Peyer's patch (tissue), 4 donors: ENCODE measurements around the gene FOXC2.

ENCODE experiments used
- POLR2A ChIP-seq, 2 donors: fragments of 450-650 bp; IDR thresholded peaks; one replicate each; pipeline ENCODE4 v1.5.1; 2017; ENCODE audit warnings: antibody characterized with exemption in 2 of 2, mild to moderate bottlenecking in 2 of 2, moderate library complexity in 2 of 2
- TF ChIP-seq, protein P1 (sequence below), 6 experiments: fragments of 450-650 bp in 4 of 6; fragments of 200-600 bp in 2 of 6; sonication (generic) in 1 of 6; IDR thresholded peaks; one replicate each; pipeline ENCODE4 v1.5.1; 2017 to 2019; ENCODE audit warnings: antibody characterized with exemption in 6 of 6, mild to moderate bottlenecking in 3 of 6, moderate library complexity in 1 of 6

GRCh38 chr16:86578611-86579267 is 12.1 kb downstream of the FOXC2 start:
- TF ChIP-seq, protein P1, sequence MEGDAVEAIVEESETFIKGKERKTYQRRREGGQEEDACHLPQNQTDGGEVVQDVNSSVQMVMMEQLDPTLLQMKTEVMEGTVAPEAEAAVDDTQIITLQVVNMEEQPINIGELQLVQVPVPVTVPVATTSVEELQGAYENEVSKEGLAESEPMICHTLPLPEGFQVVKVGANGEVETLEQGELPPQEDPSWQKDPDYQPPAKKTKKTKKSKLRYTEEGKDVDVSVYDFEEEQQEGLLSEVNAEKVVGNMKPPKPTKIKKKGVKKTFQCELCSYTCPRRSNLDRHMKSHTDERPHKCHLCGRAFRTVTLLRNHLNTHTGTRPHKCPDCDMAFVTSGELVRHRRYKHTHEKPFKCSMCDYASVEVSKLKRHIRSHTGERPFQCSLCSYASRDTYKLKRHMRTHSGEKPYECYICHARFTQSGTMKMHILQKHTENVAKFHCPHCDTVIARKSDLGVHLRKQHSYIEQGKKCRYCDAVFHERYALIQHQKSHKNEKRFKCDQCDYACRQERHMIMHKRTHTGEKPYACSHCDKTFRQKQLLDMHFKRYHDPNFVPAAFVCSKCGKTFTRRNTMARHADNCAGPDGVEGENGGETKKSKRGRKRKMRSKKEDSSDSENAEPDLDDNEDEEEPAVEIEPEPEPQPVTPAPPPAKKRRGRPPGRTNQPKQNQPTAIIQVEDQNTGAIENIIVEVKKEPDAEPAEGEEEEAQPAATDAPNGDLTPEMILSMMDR (IDR thresholded peaks at IDR 0.05): no peak
- TF ChIP-seq POLR2A (IDR thresholded peaks at IDR 0.05): no peak
